Mucosa of descending colon (tissue), 3 donors: ENCODE data around the gene CALML3. TPM values are rescaled to one million over a fixed set of nuclear protein-coding genes. Genes with fewer than 3 reads are reported as not detected.

Experiments
- ATAC-seq: fragments of 200-7000 bp; cut with Tn5 transposase; one replicate; pipeline ENCODE4 v1.9.1; 2020; ENCODE audit warnings: mild to moderate bottlenecking, moderate library complexity
- DNase-seq, 3 donors: peaks; one replicate each; pipeline ENCODE4 v3.0.0-alpha.2; 2020
- H3K36me3 ChIP-seq: fragments of 200-600 bp; one replicate; pipeline ENCODE4 v1.8.0; 2021; ENCODE audit warnings: low read depth, mild to moderate bottlenecking
- H3K4me1 ChIP-seq: fragments of 200-600 bp; one replicate; pipeline ENCODE4 v1.8.0; 2021; ENCODE audit warnings: low read depth, mild to moderate bottlenecking
- H3K4me3 ChIP-seq: fragments of 200-600 bp; one replicate; pipeline ENCODE4 v1.8.0; 2021; ENCODE audit warnings: mild to moderate bottlenecking
- H3K9me3 ChIP-seq: fragments of 200-600 bp; one replicate; pipeline ENCODE4 v1.8.0; 2021; ENCODE audit warnings: mild to moderate bottlenecking
- CTCF ChIP-seq: fragments of 200-600 bp; IDR thresholded peaks from one replicate; pipeline ENCODE4 v1.8.0; 2022; ENCODE audit warnings: antibody characterized with exemption, mild to moderate bottlenecking
- intact Hi-C, 2 donors: fragments of 100-400 bp; cut with DNase I in 1 of 2; cut with micrococcal nuclease in 1 of 2; formaldehyde crosslinking; loops; one replicate each; pipeline versions ENCODE4 v1.11.0 to v1.11.1; 2022; cut with DNase I, micrococcal nuclease
- total RNA-seq, 3 donors: library from RNA; stranded (reverse); fragmentation: NEBNext Ultra II Directional in 2 of 3; extraction: Animal tissue kit (Norgen Biotek cat#: 25700) in 2 of 3; gene quantifications; one replicate each; pipeline versions ENCODE4 v1.2.1 to v1.2.4, GENCODE V29; 2021 to 2023
- donor health status: DM: no; HTN: no; CAD: no; lungs with moderate emphysema.
- donor health status: DM: no; HTN: no; CAD: no.
- donor health status: DM: no; HTN: yes; CAD: no.

Gene CALML3
- total RNA-seq, 3 donors from 2014 or later, result 0.09 to 0.17 TPM; not detected in 1

- peak; percentile 66 to 73 (median 67) for DNase-seq
- Histone ChIP-seq H3K9me3 (no peaks in the 10 kb centered on the region), H3K4me3 (no peak overlapping the region), H3K36me3 (no peaks in the 10 kb centered on the region), H3K4me1 (peaks cover 66% of the 10 kb centered on the region)
- no peak for TF ChIP-seq CTCF
- ATAC-seq, result peak; percentile 51
- intact Hi-C loops, result loop anchor here in 1 of 2 donors (5.0 kb wide), 1 partner anchor 101 kb away; no protein-coding TSS in a partner anchor
Measured at GRCh38 chr10:5547931-5548660, 23.3 kb downstream of the CALML3 start.

GRCh38 chr10:5549462-5550249, 24.9 kb downstream of the CALML3 start:
- Histone ChIP-seq H3K9me3 (no peaks in the 10 kb centered on the region), H3K4me3 (no peak overlapping the region), H3K4me1 (peaks cover 72% of the 10 kb centered on the region), H3K36me3 (no peaks in the 10 kb centered on the region)
- intact Hi-C loops, result loop anchor here (5.0 to 10.0 kb wide), 2 partner anchors 95 to 102 kb away; no protein-coding TSS in a partner anchor
- peak; percentile 11 for ATAC-seq
- no peak for TF ChIP-seq CTCF
- peak in 2 of 3 donors; percentile 38 to 41 for DNase-seq

- H3K36me3 ChIP-seq, result no peaks in the 10 kb centered on the region
- no peaks in the 10 kb centered on the region for H3K9me3 ChIP-seq
- H3K4me3 ChIP-seq, result no peak overlapping the region
- ATAC-seq (no peak), DNase-seq (no peak)
- intact Hi-C loops, result loop anchor here in 1 of 2 donors (10.0 kb wide), 1 partner anchor 95 kb away; no protein-coding TSS in a partner anchor
- peaks cover 67% of the 10 kb centered on the region for H3K4me1 ChIP-seq
- no peak for TF ChIP-seq CTCF
Measured at GRCh38 chr10:5550250-5550545, 25.4 kb downstream of the CALML3 start.

- DNase-seq, result peak; percentile 40 to 52 (median 52)
- peaks cover 60% of the 10 kb centered on the region for H3K4me1 ChIP-seq
- ATAC-seq, result no peak
- no peaks in the 10 kb centered on the region for H3K9me3 ChIP-seq
- no peaks in the 10 kb centered on the region for H3K36me3 ChIP-seq
- no peak for TF ChIP-seq CTCF
- intact Hi-C loops, result loop anchor here in 1 of 2 donors (10.0 kb wide), 1 partner anchor 96 kb away; no protein-coding TSS in a partner anchor
- no peak overlapping the region for H3K4me3 ChIP-seq
Measured at GRCh38 chr10:5550621-5551530, 26.1 kb downstream of the CALML3 start.
